PFSK-1 (cell line): Measurements from ENCODE around the gene LYPLAL1.

Experiments
- POLR2AphosphoS5 ChIP-seq: IDR thresholded peaks from 2 replicates; pipeline ENCODE4 v1.6.1; 2012; ENCODE audit warnings: low read depth, mild to moderate bottlenecking, control low read depth, low read length, moderate library complexity
- SIN3A ChIP-seq: IDR thresholded peaks from 2 replicates; pipeline ENCODE4 v1.6.1; 2012; ENCODE audit warnings: mild to moderate bottlenecking, low read length, moderate library complexity, borderline replicate concordance; ENCODE audit not compliant: insufficient read depth
- TAF1 ChIP-seq: IDR thresholded peaks from 2 replicates; pipeline ENCODE4 v1.6.1; 2012; ENCODE audit warnings: low read length, control low read depth, borderline replicate concordance; ENCODE audit not compliant: insufficient read depth
- TF ChIP-seq, protein P1 (sequence below), 2 experiments: IDR thresholded peaks; 2 replicates each; pipeline versions ENCODE4 v1.6.1 to v1.8.0; 2011 to 2012; ENCODE audit warnings: low read depth in 2 of 2, low read length in 2 of 2, control low read depth in 1 of 2, inconsistent platforms in 1 of 2, mild to moderate bottlenecking in 1 of 2, moderate library complexity in 1 of 2; ENCODE audit not compliant: insufficient read depth in 1 of 2

DNA sequence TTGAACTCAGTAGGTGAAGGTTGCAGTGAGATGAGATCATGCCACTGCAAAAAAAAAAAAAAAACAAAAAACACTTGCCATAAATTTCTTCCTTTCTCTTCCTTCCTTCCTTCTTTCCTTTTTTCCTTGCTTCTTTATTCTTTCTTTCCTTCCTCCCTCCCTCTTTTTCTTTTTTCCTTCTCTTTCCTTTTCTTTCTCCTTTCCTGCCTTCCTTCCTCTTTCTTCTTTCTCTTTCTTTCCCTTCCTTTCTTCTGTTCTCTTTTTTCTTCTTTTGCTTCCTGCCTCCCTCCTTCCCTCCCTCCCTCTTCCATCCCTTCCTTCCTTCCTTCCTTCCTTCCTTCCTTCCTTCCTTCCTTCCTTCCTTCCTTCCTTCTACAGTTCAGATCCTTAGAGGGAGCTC is 71.2 kb downstream of the LYPLAL1 start:
- TF ChIP-seq SIN3A (no peak), POLR2AphosphoS5 (no peak), TAF1 (no peak)
- TF ChIP-seq, protein P1, sequence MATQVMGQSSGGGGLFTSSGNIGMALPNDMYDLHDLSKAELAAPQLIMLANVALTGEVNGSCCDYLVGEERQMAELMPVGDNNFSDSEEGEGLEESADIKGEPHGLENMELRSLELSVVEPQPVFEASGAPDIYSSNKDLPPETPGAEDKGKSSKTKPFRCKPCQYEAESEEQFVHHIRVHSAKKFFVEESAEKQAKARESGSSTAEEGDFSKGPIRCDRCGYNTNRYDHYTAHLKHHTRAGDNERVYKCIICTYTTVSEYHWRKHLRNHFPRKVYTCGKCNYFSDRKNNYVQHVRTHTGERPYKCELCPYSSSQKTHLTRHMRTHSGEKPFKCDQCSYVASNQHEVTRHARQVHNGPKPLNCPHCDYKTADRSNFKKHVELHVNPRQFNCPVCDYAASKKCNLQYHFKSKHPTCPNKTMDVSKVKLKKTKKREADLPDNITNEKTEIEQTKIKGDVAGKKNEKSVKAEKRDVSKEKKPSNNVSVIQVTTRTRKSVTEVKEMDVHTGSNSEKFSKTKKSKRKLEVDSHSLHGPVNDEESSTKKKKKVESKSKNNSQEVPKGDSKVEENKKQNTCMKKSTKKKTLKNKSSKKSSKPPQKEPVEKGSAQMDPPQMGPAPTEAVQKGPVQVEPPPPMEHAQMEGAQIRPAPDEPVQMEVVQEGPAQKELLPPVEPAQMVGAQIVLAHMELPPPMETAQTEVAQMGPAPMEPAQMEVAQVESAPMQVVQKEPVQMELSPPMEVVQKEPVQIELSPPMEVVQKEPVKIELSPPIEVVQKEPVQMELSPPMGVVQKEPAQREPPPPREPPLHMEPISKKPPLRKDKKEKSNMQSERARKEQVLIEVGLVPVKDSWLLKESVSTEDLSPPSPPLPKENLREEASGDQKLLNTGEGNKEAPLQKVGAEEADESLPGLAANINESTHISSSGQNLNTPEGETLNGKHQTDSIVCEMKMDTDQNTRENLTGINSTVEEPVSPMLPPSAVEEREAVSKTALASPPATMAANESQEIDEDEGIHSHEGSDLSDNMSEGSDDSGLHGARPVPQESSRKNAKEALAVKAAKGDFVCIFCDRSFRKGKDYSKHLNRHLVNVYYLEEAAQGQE (IDR thresholded peaks at IDR 0.05; ENCODE audit: insufficient read depth in 1 of 2, low read depth in 2 of 2, low read length in 2 of 2): no peak
